Measurements from ENCODE around the gene KDR.

GRCh38 chr4:55082756-55083155 lies 42.6 kb downstream of the KDR start:
- TF ChIP-seq, protein P1, sequence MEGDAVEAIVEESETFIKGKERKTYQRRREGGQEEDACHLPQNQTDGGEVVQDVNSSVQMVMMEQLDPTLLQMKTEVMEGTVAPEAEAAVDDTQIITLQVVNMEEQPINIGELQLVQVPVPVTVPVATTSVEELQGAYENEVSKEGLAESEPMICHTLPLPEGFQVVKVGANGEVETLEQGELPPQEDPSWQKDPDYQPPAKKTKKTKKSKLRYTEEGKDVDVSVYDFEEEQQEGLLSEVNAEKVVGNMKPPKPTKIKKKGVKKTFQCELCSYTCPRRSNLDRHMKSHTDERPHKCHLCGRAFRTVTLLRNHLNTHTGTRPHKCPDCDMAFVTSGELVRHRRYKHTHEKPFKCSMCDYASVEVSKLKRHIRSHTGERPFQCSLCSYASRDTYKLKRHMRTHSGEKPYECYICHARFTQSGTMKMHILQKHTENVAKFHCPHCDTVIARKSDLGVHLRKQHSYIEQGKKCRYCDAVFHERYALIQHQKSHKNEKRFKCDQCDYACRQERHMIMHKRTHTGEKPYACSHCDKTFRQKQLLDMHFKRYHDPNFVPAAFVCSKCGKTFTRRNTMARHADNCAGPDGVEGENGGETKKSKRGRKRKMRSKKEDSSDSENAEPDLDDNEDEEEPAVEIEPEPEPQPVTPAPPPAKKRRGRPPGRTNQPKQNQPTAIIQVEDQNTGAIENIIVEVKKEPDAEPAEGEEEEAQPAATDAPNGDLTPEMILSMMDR (IDR thresholded peaks at IDR 0.05) = no peak
- TF ChIP-seq POLR2A (IDR thresholded peaks at IDR 0.05) (no peak), POLR2AphosphoS5 (IDR thresholded peaks at IDR 0.05) (no peak), EP300 (IDR thresholded peaks at IDR 0.05) (no peak)

Measured in gastroesophageal sphincter (tissue), 3 donors.